GM21360 (cell line): ENCODE data around the gene GSTO1.
"Not testable (repeated sequence)": the region's sequence is repeated elsewhere in the genome, so short reads cannot be mapped to it uniquely, and the experiment has no call there.

ENCODE experiments used
- ATAC-seq: cut with Tn5 transposase; IDR thresholded peaks from one replicate; pipeline ENCODE4 v1.9.1; 2021; ENCODE audit warnings: mild to moderate bottlenecking, moderate library complexity; ENCODE audit not compliant: unreplicated experiment

Gene GSTO1

DNA sequence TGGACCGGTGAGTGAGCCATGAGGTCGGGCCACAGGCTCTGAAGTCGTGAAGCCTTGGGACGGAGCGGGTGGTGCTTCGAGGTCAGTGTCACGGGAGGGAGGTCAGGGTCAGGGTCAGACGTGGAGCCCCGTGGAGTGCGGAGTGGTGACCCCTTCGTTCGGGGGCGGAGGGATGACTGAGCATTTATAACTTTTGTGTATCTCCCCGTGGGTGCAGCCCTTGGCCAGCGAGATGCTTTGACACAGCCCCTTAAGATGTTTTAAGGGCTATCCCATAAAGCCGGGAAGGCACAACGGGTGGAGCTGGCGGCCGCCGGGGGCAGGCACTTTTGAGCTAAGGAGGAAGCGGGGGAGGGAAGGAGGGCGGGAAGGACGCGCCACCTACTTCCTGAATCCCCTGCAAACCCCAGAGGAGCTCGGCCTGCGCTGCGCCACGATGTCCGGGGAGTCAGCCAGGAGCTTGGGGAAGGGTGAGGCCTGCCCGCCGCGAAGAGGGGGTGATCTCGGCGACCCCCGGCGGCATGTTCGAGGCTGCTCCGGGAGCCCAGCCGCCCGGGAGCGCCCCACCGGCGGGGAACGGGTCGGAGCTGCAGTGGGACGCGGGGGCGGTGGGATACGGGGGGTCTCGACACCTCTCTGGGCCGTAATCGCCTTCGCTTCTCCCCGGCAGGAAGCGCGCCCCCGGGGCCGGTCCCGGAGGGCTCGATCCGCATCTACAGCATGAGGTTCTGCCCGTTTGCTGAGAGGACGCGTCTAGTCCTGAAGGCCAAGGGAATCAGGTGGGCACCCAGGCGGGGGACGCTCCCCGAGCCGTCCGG, at the start of gene GSTO1:
GSTO1 (plus strand) TSS at position 400 of the 818 bp plus-strand sequence; CDS start at position 437, 37 bp downstream.
- peak; percentile 75 for ATAC-seq

GRCh38 chr10:104208730-104209129, 46.0 kb upstream of the GSTO1 start:
- no peak for ATAC-seq

DNA sequence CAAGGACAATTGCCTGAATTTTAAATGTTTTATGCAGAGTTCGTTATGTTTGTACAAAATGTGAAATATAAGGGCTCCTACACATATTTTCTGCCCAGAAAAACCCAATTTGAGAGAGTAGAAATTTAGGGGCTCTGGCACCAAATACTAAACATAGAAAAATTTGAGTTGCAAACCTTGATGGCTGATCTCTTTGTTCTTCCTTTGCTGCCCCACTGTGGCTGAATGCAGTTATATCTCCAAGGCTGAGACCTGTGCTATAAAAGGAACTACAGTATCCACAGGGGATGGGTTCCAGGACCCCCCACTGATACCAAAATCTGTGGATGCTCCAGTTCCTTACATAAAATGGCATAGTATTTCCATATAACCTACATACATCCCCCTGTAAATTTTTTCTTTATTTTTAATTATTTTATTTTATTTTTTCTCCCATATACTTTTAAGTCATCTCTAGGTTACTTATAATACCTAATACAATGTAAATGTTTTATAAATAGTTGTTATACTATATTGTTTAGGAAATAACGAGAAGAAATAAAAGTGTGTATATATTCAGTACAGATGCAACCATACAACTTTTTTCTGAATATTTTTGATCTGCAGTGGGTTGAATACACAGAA, 45.0 kb upstream of the GSTO1 start:
- no peak for ATAC-seq

- no peak for ATAC-seq
These were observed 38.1 kb upstream of the GSTO1 start for GRCh38 chr10:104216631-104217030.

DNA sequence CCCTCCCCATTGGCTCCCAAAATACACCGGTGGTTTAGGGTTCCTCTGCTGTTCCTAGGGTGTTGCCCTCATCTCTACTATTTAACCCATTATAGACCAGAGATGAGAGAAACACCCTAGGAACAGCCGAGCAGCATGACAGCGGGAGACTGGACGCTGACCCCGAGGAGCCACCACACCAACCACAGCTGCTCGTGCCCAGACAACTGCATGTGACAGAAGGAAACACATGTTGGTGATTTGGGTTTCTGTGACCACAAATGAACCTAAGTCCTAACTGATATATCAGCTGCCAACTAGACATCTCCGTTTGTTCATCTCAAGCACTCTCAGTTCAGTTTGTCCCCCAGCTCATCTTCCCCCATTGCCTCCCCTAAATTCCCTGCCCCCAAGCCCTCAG, 35.9 kb upstream of the GSTO1 start:
- ATAC-seq, result no peak

DNA sequence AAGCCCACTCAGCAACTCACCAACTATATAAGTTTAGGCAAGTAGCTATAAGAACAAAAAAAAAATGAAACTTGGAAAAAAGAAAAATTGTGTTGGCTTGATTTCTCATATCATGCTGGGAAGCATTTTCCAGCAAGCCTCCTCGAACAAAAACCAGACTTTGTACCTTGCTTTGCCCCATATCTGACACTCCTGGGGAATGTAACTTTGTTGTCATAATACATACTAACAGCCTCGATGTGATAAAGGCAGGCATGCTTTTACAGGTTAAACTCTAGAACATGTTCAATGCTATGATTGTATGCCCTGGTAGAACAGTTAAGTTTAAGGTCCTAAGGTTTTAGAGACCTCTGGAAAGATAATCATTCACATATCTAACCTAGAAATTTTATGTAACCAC, 34.2 kb upstream of the GSTO1 start:
- no peak for ATAC-seq

GRCh38 chr10:104223304-104223703, 31.4 kb upstream of the GSTO1 start:
- no peak for ATAC-seq

DNA sequence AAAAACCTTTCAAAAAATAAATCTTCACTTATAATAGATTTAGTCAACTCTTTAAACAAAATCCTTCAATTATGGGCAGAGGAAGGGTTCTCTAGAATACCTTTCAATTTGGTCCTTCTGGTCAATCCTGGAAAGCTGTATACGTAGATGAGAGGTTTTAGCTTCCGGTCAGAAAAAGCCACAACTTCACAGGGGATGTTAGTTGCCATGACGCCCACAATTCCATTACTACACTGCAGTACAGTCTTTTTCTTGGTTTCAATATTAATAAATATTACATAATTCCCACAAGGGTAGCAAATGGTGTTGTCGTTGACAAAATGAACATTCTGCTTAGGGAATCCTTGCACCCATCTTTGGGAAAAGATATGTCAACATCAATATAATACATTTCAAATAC, 24.2 kb upstream of the GSTO1 start:
- ATAC-seq, result no peak

- peak; percentile 100 for ATAC-seq
These were observed 22.7 kb upstream of the GSTO1 start, which contains the start of gene CFAP43 for GRCh38 chr10:104231784-104232612. Gene CFAP43 (minus strand): TSS chr10:104232364. CDS start chr10:104232246, 118 bp downstream.

GRCh38 chr10:104232613-104233102, 22.0 kb upstream of the GSTO1 start:
- ATAC-seq, result peak; percentile 4

DNA sequence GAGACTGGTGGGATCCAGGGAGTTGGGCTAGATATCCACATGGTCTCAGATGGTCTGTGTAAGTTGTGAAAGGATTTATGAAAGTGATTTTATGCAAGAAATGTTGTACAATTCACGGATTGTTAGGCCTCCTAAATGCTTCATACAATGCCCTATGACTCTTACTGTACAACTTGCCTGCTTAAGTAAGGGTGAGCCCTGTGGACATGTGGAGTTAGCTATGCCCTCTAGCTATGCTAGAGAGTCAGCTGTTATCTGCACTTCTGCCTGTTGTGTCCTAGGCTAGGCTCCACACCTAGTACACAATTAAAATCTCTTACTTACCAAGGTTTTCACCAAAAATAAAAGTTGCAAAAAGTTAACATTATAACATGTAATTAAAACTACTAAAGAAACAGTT, 20.9 kb upstream of the GSTO1 start:
- no peak for ATAC-seq

GRCh38 chr10:104234934-104235333, 19.8 kb upstream of the GSTO1 start:
- no peak for ATAC-seq

DNA sequence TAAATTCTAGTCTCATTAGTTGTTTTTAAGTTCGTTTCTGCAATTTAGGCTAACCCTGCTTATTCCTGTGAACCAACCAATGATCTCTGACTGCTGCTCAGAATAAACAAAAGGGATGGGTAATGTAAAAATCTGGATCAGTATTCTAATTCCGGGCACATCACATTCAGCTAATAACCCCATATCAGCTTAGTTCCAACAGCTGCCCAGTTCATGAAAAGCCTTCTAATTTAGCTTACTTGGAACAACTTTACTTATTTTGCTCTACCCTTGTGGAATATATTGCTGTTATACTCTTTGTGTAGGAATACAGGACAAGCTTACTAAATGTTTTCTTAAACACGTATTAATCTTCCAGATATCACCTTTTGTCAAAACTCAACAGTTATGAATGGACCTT, 18.9 kb upstream of the GSTO1 start:
- no peak for ATAC-seq

GRCh38 chr10:104240078-104240477, 14.6 kb upstream of the GSTO1 start:
- no peak for ATAC-seq

DNA sequence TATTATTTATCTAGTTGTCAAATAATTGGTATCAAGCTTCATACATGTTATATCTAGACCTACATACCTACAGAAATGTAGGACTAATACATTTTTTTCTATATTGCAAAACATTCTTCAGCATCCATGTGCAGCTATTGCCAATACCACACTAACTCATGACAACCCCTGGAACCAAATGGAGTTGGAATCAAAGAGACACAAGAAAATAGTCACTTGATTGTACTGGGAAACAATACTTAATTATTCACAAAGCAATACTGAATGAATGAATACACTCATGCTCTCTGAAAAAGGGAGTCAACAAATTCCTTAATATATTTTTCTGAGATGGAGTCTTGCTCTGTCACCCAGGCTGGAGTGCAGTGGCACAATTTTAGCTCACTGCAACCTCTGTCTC, 12.1 kb upstream of the GSTO1 start:
- no peak for ATAC-seq

GRCh38 chr10:104243009-104243408, 11.7 kb upstream of the GSTO1 start:
- not testable (repeated sequence) for ATAC-seq

DNA sequence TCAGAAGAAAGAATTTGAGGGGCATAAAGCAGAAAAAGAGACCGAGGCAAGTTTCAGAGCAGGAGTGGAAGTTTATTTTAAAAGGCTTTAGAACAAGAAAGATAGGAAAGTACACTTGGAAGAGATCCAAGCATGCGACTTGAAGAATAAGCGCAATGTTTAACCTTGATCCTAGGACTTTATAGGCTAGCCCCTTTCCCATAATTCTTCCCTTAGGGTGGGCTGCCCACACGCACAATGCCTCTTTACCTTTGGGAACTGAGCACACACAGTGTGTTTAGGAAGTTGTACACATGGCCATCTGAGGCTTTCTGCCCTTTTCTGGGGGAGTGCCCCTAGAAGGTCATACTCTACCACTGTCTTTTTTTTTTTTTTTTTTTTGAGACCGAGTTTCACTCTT, 11.2 kb upstream of the GSTO1 start:
- no peak for ATAC-seq

DNA sequence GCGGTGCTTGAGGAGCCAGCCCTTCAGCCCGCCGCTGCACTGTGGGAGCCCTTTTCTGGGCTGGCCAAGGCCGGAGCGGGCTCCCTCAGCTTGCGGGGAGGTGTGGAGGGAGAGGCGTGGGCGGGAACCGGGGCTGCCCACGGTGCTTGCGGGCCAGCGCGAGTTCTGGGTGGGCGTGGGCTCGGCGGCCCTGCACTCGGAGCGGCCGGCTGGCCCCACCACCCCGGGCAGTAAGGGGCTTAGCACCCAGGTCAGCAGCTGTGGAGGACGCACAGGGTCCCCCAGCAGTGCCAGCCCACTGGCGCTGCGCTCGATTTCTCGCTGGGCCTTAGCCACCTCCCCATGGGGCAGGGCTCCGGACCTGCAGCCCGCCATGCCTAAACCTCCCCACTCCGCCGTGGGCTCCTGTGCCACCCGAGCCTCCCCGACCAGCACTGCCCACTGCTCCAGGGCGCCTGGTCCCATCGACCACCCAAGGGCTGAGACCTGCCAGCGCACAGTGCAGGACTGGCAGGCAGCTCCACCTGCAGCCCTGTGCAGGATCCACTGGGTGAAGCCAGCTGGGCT, 9.5 kb upstream of the GSTO1 start:
- ATAC-seq, result no peak

GRCh38 chr10:104246976-104247375, 7.7 kb upstream of the GSTO1 start:
- no peak for ATAC-seq

DNA sequence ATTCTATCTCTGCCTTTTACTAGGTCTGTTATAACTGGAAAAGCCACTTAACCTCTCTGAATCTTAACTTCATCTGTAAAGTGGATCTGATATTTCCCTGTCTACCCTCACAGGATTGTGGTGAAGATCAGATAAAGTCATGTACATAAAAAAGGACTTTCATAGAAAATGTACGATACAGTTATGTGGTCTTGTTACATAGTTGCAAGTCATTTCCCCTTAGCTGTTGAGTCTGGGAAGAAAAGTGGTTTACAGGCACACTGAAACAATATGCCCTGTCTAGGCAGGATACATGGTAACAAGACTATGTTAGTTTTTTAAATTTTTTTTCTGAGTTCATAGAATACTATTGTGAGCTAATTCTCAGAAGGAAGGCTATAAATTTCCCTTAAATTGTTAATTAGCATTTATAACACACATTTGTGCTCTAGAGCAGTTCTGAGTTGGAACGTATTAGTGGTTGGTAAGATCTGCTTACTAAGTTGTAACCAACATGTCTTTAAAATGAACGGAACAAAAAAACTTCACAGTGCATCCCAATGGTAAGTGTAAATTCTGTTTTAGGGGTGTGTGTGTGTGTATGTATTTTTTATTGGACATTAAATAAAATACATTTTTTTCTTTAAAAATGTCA, 7.1 kb upstream of the GSTO1 start:
- no peak for ATAC-seq
